ENCODE results near the gene ADGRB3. TPM values are rescaled to one million over a fixed set of nuclear protein-coding genes. Genes with fewer than 3 reads are reported as not detected.

The ADGRB3 gene
- total RNA-seq, 1 donor from 2014 or later: 1.5 TPM

DNA sequence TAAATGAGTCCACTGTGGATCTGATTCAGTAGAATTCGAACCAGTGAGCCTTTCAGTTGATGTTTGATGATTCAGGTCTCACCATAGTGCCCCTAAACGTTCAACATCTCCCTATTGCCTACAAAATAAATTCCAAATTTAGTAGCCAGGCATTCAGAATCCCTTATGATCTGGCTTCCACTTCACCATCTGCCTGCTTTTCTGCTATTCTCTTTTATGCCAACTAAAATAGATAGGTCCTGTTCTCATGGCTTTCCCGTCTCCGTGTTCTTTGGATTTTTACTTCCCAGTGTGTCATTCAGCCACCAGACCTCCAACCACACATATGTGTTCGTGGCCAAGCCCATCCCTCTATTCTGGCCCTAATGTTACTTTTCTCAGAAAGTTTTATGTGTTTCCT, 751.3 kb downstream of the ADGRB3 start:
- no peak overlapping the region for H3K9ac ChIP-seq
- no peaks in the 10 kb centered on the region for H3K79me2 ChIP-seq (ENCODE audit: low read depth)
- H2AFZ ChIP-seq (replicated peaks): no peak overlapping the region
- no peaks in the 10 kb centered on the region for H3K36me3 ChIP-seq
- H3K9me3 Mint-ChIP-seq: no peaks in the 10 kb centered on the region
- H3K4me2 ChIP-seq: no peak overlapping the region
- no peaks in the 10 kb centered on the region for H4K20me1 ChIP-seq (ENCODE audit: low read depth)
- no peaks in the 10 kb centered on the region for H3K27me3 Mint-ChIP-seq (ENCODE audit: insufficient read depth, low read depth)
- TF ChIP-seq EZH2 (IDR thresholded peaks at IDR 0.05): no peak
- TF ChIP-seq, protein P1, sequence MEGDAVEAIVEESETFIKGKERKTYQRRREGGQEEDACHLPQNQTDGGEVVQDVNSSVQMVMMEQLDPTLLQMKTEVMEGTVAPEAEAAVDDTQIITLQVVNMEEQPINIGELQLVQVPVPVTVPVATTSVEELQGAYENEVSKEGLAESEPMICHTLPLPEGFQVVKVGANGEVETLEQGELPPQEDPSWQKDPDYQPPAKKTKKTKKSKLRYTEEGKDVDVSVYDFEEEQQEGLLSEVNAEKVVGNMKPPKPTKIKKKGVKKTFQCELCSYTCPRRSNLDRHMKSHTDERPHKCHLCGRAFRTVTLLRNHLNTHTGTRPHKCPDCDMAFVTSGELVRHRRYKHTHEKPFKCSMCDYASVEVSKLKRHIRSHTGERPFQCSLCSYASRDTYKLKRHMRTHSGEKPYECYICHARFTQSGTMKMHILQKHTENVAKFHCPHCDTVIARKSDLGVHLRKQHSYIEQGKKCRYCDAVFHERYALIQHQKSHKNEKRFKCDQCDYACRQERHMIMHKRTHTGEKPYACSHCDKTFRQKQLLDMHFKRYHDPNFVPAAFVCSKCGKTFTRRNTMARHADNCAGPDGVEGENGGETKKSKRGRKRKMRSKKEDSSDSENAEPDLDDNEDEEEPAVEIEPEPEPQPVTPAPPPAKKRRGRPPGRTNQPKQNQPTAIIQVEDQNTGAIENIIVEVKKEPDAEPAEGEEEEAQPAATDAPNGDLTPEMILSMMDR (IDR thresholded peaks at IDR 0.05): no peak
- TF ChIP-seq EZH2phosphoT487 (IDR thresholded peaks at IDR 0.05): no peak
- peaks cover 4% of the 10 kb centered on the region for H3K4me1 ChIP-seq
- H3K4me1 Mint-ChIP-seq: peaks cover 11% of the 10 kb centered on the region
- H3F3A ChIP-seq (ENCODE audit: low read depth): no peaks in the 10 kb centered on the region
- no peaks in the 10 kb centered on the region for H3K27me3 ChIP-seq
- H3K4me3 Mint-ChIP-seq: no peak overlapping the region
- no peaks in the 10 kb centered on the region for H3K36me3 Mint-ChIP-seq
- H3K9me3 ChIP-seq (ENCODE audit: low read depth): no peaks in the 10 kb centered on the region
- H3K4me3 ChIP-seq: no peak overlapping the region
- no peak overlapping the region for H3K27ac Mint-ChIP-seq
- no peak overlapping the region for H3K27ac ChIP-seq
- DNase-seq (ENCODE audit: low spot score): no peak

DNA sequence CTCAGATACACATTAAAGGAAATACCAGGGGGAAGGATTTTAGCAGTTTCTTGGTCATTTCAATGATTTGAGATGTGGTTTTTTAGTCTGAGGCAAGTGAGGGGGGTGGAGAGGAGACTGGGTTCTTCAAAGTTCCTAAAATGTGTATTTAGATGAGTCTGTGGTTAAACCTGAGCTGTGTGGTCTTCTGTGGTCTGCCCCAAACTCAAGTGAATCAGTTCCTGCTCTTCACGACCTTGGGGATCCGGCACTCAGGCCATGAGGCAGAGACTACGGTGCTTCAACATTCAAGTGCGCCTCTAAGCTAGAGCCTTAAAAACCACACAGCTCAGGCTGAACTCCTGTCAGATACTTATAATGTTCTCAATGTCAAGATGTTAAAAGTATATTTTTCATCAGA, 755.0 kb downstream of the ADGRB3 start:
- H3K9me3 Mint-ChIP-seq: no peaks in the 10 kb centered on the region
- no peak overlapping the region for H3K4me3 Mint-ChIP-seq
- no peak overlapping the region for H2AFZ ChIP-seq (replicated peaks)

GRCh38 chr6:69391106-69391505, 756.0 kb downstream of the ADGRB3 start:
- no peaks in the 10 kb centered on the region for H3F3A ChIP-seq (ENCODE audit: low read depth)
- no peaks in the 10 kb centered on the region for H3K36me3 ChIP-seq
- Mint-ChIP-seq H3K4me3 (no peak overlapping the region), H3K27me3 (ENCODE audit: insufficient read depth, low read depth) (no peaks in the 10 kb centered on the region), H3K27ac (no peak overlapping the region), H3K9me3 (no peaks in the 10 kb centered on the region), H3K36me3 (no peaks in the 10 kb centered on the region), H3K4me1 (no peaks in the 10 kb centered on the region)
- H2AFZ ChIP-seq (replicated peaks): no peak overlapping the region
- no peak overlapping the region for H3K4me3 ChIP-seq
- H3K79me2 ChIP-seq (ENCODE audit: low read depth): no peaks in the 10 kb centered on the region
- DNase-seq (ENCODE audit: low spot score): no peak
- H4K20me1 ChIP-seq (ENCODE audit: low read depth): no peaks in the 10 kb centered on the region
- H3K4me2 ChIP-seq: no peak overlapping the region
- no peak overlapping the region for H3K9ac ChIP-seq
- no peaks in the 10 kb centered on the region for H3K27me3 ChIP-seq
- TF ChIP-seq, protein P1 (IDR thresholded peaks at IDR 0.05): no peak
- no peak for TF ChIP-seq EZH2 (IDR thresholded peaks at IDR 0.05)
- no peak for TF ChIP-seq EZH2phosphoT487 (IDR thresholded peaks at IDR 0.05)
- no peaks in the 10 kb centered on the region for H3K9me3 ChIP-seq (ENCODE audit: low read depth)
- no peaks in the 10 kb centered on the region for H3K4me1 ChIP-seq
- no peak overlapping the region for H3K27ac ChIP-seq

More for the DNA sequence above, 755.0 kb downstream of the ADGRB3 start:
- no peaks in the 10 kb centered on the region for H3K9me3 ChIP-seq (ENCODE audit: low read depth)
- Mint-ChIP-seq H3K27me3 (ENCODE audit: insufficient read depth, low read depth) (no peaks in the 10 kb centered on the region), H3K36me3 (no peaks in the 10 kb centered on the region), H3K27ac (no peak overlapping the region), H3K4me1 (peaks cover 4% of the 10 kb centered on the region)
- no peak for TF ChIP-seq EZH2phosphoT487 (IDR thresholded peaks at IDR 0.05)
- TF ChIP-seq, protein P1 (IDR thresholded peaks at IDR 0.05): no peak
- TF ChIP-seq EZH2 (IDR thresholded peaks at IDR 0.05): no peak
- no peak overlapping the region for H3K4me3 ChIP-seq
- no peaks in the 10 kb centered on the region for H3F3A ChIP-seq (ENCODE audit: low read depth)
- H3K27ac ChIP-seq: no peak overlapping the region
- H3K9ac ChIP-seq: no peak overlapping the region
- H3K4me1 ChIP-seq: peaks cover under 1% of the 10 kb centered on the region
- no peaks in the 10 kb centered on the region for H3K27me3 ChIP-seq
- no peak overlapping the region for H3K4me2 ChIP-seq
- no peaks in the 10 kb centered on the region for H3K36me3 ChIP-seq
- DNase-seq (ENCODE audit: low spot score): no peak
- H3K79me2 ChIP-seq (ENCODE audit: low read depth): no peaks in the 10 kb centered on the region
- no peaks in the 10 kb centered on the region for H4K20me1 ChIP-seq (ENCODE audit: low read depth)

Data from neural progenitor cell (in vitro differentiated cells).